ENCODE measurements around the gene GSN. TPM values are rescaled to one million over a fixed set of nuclear protein-coding genes. Genes with fewer than 3 reads are reported as not detected.

Gene GSN
- 162 and 164 TPM in 2 replicates for total RNA-seq (2014; rRNA removed; shearing (Covaris generic))

GRCh38 chr9:121267689-121268597 lies at the start of gene GSN:
Gene GSN, plus strand, starts transcription at chr9:121268162. Its CDS starts 33,810 bp downstream, at chr9:121301972.
- peak; percentile 67 for DNase-seq (ENCODE audit: low spot score)

- no peak for DNase-seq (ENCODE audit: low spot score)
Observed at GRCh38 chr9:121218357-121219027, 49.5 kb upstream of the GSN start.

- no peak for DNase-seq (ENCODE audit: low spot score)
Observed at GRCh38 chr9:121219530-121219929, 48.4 kb upstream of the GSN start.

- DNase-seq (ENCODE audit: low spot score): no peak
Observed at GRCh38 chr9:121220996-121221663, 46.8 kb upstream of the GSN start.

- no peak for DNase-seq (ENCODE audit: low spot score)
Observed at GRCh38 chr9:121221664-121222055, 46.3 kb upstream of the GSN start.

- peak; percentile 58 for DNase-seq (ENCODE audit: low spot score)
Observed at GRCh38 chr9:121222524-121223171, 45.3 kb upstream of the GSN start.

GRCh38 chr9:121225240-121225639 lies 42.7 kb upstream of the GSN start:
- DNase-seq (ENCODE audit: low spot score): no peak

GRCh38 chr9:121226175-121226574 lies 41.8 kb upstream of the GSN start:
- DNase-seq (ENCODE audit: low spot score): peak; percentile 46

GRCh38 chr9:121227862-121228261 lies 40.1 kb upstream of the GSN start:
- DNase-seq (ENCODE audit: low spot score): no peak

GRCh38 chr9:121230256-121230655 lies 37.7 kb upstream of the GSN start:
- DNase-seq (ENCODE audit: low spot score): no peak

GRCh38 chr9:121232251-121232650 lies 35.7 kb upstream of the GSN start:
- DNase-seq (ENCODE audit: low spot score): no peak

GRCh38 chr9:121233906-121234831 lies 33.8 kb upstream of the GSN start:
- DNase-seq (ENCODE audit: low spot score): peak; percentile 87

- DNase-seq (ENCODE audit: low spot score): no peak
Observed at GRCh38 chr9:121234832-121235161, 33.2 kb upstream of the GSN start.

- DNase-seq (ENCODE audit: low spot score): no peak
Observed at GRCh38 chr9:121235512-121235911, 32.5 kb upstream of the GSN start.

GRCh38 chr9:121237916-121238315 lies 30.0 kb upstream of the GSN start:
- DNase-seq (ENCODE audit: low spot score): no peak

- no peak for DNase-seq (ENCODE audit: low spot score)
Observed at GRCh38 chr9:121239071-121239470, 28.9 kb upstream of the GSN start.

- DNase-seq (ENCODE audit: low spot score): no peak
Observed at GRCh38 chr9:121239851-121240250, 28.1 kb upstream of the GSN start.

- DNase-seq (ENCODE audit: low spot score): no peak
Observed at GRCh38 chr9:121240472-121241135, 27.4 kb upstream of the GSN start.

GRCh38 chr9:121242219-121242958 lies 25.6 kb upstream of the GSN start:
- DNase-seq (ENCODE audit: low spot score): no peak

GRCh38 chr9:121242959-121243346 lies 25.0 kb upstream of the GSN start:
- no peak for DNase-seq (ENCODE audit: low spot score)
